ENCODE results near the gene MAN1A1. TPM values are rescaled to one million over a fixed set of nuclear protein-coding genes. Genes with fewer than 3 reads are reported as not detected.

Gene MAN1A1
- total RNA-seq, 4 donors from 2014 or later: 52.7 to 123 (median 97.1) TPM

DNA sequence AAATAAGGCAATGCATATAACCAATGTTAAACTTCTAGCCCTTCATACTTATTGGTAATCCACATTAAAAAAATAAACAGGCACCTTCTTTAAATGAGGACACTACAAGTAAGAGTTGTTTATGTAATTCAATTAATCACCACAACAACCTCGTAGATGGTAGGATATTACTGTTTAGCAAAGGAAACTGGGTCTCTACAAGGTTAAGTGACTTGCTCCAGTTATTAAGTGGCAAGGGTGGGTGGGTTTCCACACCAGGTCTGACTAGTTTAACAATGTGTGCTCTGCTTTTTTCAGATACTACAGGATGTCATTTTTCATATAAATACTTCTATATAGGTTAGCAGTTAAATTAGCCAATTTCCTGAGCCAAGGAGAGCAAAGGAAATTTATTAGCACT is 129.1 kb downstream of the MAN1A1 start:
- 64 to 75% methylated on average over 1 of the region's 1 CpG for WGBS, 2 donors (ENCODE audit: low coverage in 1 of 2)
- Histone ChIP-seq H3K27ac (no peak overlapping the region), H3K9me3 (no peaks in the 10 kb centered on the region), H3K4me1 (peaks cover 0 to 6% (median 0%) of the 10 kb centered on the region in 4 donors), H3K27me3 (no peaks in the 10 kb centered on the region), H3K4me3 (no peak overlapping the region), H3K36me3 (no peaks in the 10 kb centered on the region)
- in situ Hi-C loops (cut with MboI; ENCODE audit: low pct_ligation_motif_present in 1 of 4, low pct_unique_long_range_greater_than_20kb in 1 of 4, low sequenced_read_pairs in 3 of 4) (no loop called here), intact Hi-C loops (cut with DNase I; ENCODE audit: low total_unique reads) (no loop called here)
- DNase-seq: no peak
- no peak for TF ChIP-seq POLR2A (IDR thresholded peaks at IDR 0.05)
- TF ChIP-seq EP300 (IDR thresholded peaks at IDR 0.05; ENCODE audit: low read depth): no peak
- TF ChIP-seq, protein P1, sequence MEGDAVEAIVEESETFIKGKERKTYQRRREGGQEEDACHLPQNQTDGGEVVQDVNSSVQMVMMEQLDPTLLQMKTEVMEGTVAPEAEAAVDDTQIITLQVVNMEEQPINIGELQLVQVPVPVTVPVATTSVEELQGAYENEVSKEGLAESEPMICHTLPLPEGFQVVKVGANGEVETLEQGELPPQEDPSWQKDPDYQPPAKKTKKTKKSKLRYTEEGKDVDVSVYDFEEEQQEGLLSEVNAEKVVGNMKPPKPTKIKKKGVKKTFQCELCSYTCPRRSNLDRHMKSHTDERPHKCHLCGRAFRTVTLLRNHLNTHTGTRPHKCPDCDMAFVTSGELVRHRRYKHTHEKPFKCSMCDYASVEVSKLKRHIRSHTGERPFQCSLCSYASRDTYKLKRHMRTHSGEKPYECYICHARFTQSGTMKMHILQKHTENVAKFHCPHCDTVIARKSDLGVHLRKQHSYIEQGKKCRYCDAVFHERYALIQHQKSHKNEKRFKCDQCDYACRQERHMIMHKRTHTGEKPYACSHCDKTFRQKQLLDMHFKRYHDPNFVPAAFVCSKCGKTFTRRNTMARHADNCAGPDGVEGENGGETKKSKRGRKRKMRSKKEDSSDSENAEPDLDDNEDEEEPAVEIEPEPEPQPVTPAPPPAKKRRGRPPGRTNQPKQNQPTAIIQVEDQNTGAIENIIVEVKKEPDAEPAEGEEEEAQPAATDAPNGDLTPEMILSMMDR (IDR thresholded peaks at IDR 0.05): no peak
- no peak for TF ChIP-seq POLR2AphosphoS5 (IDR thresholded peaks at IDR 0.05)

DNA sequence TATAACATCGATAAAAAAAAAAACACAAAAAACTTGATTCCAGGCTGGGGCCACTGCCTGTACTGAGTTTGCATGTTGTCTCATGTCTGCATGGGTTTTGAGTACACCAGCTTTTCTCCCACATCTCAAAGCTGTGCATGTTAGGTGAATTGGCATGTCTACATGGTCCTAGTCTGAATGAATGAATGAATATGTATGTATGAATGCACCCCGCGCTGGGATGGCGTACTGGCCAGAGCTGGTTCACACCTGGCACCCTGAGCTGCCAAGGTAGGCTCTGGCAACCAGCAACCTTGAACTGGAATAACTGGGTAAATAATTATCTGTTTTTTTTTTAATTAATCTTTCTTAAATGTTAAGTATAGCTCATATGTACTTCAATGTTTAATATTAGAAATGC is 131.0 kb downstream of the MAN1A1 start:
- TF ChIP-seq EP300 (IDR thresholded peaks at IDR 0.05; ENCODE audit: low read depth) (no peak), POLR2AphosphoS5 (IDR thresholded peaks at IDR 0.05) (no peak), POLR2A (IDR thresholded peaks at IDR 0.05) (no peak)
- TF ChIP-seq, protein P1 (IDR thresholded peaks at IDR 0.05): no peak
- Histone ChIP-seq H3K27ac (no peak overlapping the region), H3K4me1 (peaks cover 0 to 10% (median 0%) of the 10 kb centered on the region in 4 donors), H3K36me3 (no peaks in the 10 kb centered on the region), H3K4me3 (no peak overlapping the region), H3K9me3 (no peaks in the 10 kb centered on the region), H3K27me3 (no peaks in the 10 kb centered on the region)
- DNase-seq: no peak
- WGBS, 2 donors (ENCODE audit: low coverage in 1 of 2): 96% methylated on average over 4 of the region's 4 CpGs; no CpG with 5 or more reads in 1 of the 2 donors
- in situ Hi-C loops (cut with MboI; ENCODE audit: low pct_ligation_motif_present in 1 of 4, low pct_unique_long_range_greater_than_20kb in 1 of 4, low sequenced_read_pairs in 3 of 4): no loop called here
- intact Hi-C loops (cut with DNase I; ENCODE audit: low total_unique reads): no loop called here

DNA sequence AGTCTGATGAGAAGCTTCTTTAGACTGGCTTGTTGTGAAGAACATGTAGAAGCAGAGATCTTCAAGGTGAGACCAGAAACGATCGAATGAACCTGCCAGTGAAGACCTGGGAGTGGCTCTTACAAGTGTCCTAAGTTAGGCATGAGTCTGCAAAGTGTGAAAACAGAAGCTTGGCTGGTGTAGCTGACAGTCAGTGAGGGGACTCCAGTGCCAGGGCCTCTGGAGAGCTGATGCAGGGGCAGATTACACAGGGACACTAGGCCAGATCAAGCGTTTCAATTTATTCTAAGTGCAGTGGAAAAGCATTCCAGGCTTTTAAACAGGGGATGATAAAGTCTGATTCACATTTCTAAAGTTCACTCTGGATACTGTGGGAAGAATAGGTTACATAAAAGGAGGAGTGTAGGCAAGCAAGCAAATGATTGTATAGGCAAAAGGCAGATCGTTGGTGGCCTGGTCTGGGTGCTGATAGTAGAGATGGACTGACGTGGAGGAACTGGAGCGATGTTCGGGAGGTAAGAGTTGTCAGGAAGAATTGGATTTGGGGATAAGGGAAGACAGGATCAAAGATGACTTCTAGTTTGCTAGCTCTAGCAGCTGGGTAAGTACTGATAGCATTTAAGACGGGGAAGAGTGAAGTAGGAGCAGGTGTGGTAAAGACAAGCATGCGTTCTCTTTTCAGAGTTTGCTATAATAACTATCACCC is 133.5 kb downstream of the MAN1A1 start:
- intact Hi-C loops (cut with DNase I; ENCODE audit: low total_unique reads) (no loop called here), in situ Hi-C loops (cut with MboI; ENCODE audit: low pct_ligation_motif_present in 1 of 4, low pct_unique_long_range_greater_than_20kb in 1 of 4, low sequenced_read_pairs in 3 of 4) (no loop called here)
- WGBS, 2 donors (ENCODE audit: low coverage in 1 of 2): 90 to 97% methylated on average over 8 to 9 of the region's 9 CpGs
- no peak for DNase-seq
- H3K27ac ChIP-seq: no peak overlapping the region
- H3K9me3 ChIP-seq: no peaks in the 10 kb centered on the region
- peaks cover 0 to 10% (median 0%) of the 10 kb centered on the region in 4 donors for H3K4me1 ChIP-seq
- H3K4me3 ChIP-seq: no peak overlapping the region
- TF ChIP-seq POLR2AphosphoS5 (IDR thresholded peaks at IDR 0.05): no peak
- no peak for TF ChIP-seq EP300 (IDR thresholded peaks at IDR 0.05; ENCODE audit: low read depth)
- TF ChIP-seq POLR2A (IDR thresholded peaks at IDR 0.05): no peak
- TF ChIP-seq, protein P1 (IDR thresholded peaks at IDR 0.05): no peak
- no peaks in the 10 kb centered on the region for H3K36me3 ChIP-seq
- no peaks in the 10 kb centered on the region for H3K27me3 ChIP-seq

GRCh38 chr6:119215309-119215708 is 134.3 kb downstream of the MAN1A1 start:
- Histone ChIP-seq H3K4me3 (no peak overlapping the region), H3K9me3 (no peaks in the 10 kb centered on the region), H3K27me3 (no peaks in the 10 kb centered on the region), H3K27ac (no peak overlapping the region), H3K36me3 (no peaks in the 10 kb centered on the region), H3K4me1 (peaks cover 0 to 15% (median 0%) of the 10 kb centered on the region in 4 donors)
- no peak for DNase-seq
- no peak for TF ChIP-seq POLR2A (IDR thresholded peaks at IDR 0.05)
- no peak for TF ChIP-seq EP300 (IDR thresholded peaks at IDR 0.05; ENCODE audit: low read depth)
- TF ChIP-seq POLR2AphosphoS5 (IDR thresholded peaks at IDR 0.05): no peak
- TF ChIP-seq, protein P1 (IDR thresholded peaks at IDR 0.05): no peak
- 20 to 50% methylated on average over 1 of the region's 1 CpG for WGBS, 2 donors (ENCODE audit: low coverage in 1 of 2)
- intact Hi-C loops (cut with DNase I; ENCODE audit: low total_unique reads) (no loop called here), in situ Hi-C loops (cut with MboI; ENCODE audit: low pct_ligation_motif_present in 1 of 4, low pct_unique_long_range_greater_than_20kb in 1 of 4, low sequenced_read_pairs in 3 of 4) (no loop called here)

Measured in transverse colon (tissue), 4 donors.